Activated naive CD4-positive, alpha-beta T cell treated with anti-CD3 and anti-CD28 coated beads, Interleukin-2, amount 10 ng/mL, durations not matched to agents 7 days and 5 days (primary cell): ENCODE measurements around the gene PFKFB2.

Source experiments
- CTCF ChIA-PET: fragments of 350-600 bp; sonication (Branson Sonifier 250); formaldehyde crosslinking; loops from one replicate; lab custom pipeline; 2021; ENCODE audit warnings: antibody characterized with exemption; lab: Charles Lee
- DNase-seq: peaks from one replicate; pipeline ENCODE4 v3.0.0-alpha.2; 2020
- H3K27ac Mint-ChIP-seq: one replicate; pipeline ENCODE4 v1.8.0; 2021; ENCODE audit warnings: mild to moderate bottlenecking, moderate library complexity, mixed read lengths
- H3K27me3 Mint-ChIP-seq: one replicate; pipeline ENCODE4 v1.8.0; 2021; ENCODE audit warnings: mild to moderate bottlenecking, mixed read lengths
- H3K36me3 Mint-ChIP-seq: one replicate; pipeline ENCODE4 v1.8.0; 2021; ENCODE audit warnings: mixed read lengths
- H3K4me1 Mint-ChIP-seq: one replicate; pipeline ENCODE4 v1.8.0; 2021; ENCODE audit warnings: mixed read lengths
- H3K4me3 Mint-ChIP-seq: one replicate; pipeline ENCODE4 v1.8.0; 2021; ENCODE audit warnings: mild to moderate bottlenecking, moderate library complexity, mixed read lengths
- H3K9me3 Mint-ChIP-seq: one replicate; pipeline ENCODE4 v1.8.0; 2021; ENCODE audit warnings: mixed read lengths

PFKFB2 gene

GRCh38 chr1:207052911-207053769 is at the start of gene PFKFB2:
PFKFB2 (plus strand) TSS chr1:207053275; CDS start chr1:207054718, 1,443 bp downstream.
- peaks cover 19% of the 10 kb centered on the region for H3K36me3 Mint-ChIP-seq
- peak; percentile 97 for DNase-seq
- H3K27ac Mint-ChIP-seq = peak within 1 kb of the TSS; percentile 70
- peaks cover 25% of the 10 kb centered on the region for H3K27me3 Mint-ChIP-seq
- peaks cover 53% of the 10 kb centered on the region for H3K4me1 Mint-ChIP-seq
- H3K9me3 Mint-ChIP-seq = peaks cover 3% of the 10 kb centered on the region
- CTCF ChIA-PET = interaction anchor here (0.6 to 1.4 kb wide), 7 partner anchors 13 to 352 kb away, joined by 3 to 5 read pairs (median 3); partner anchors contain the start of gene C4BPB
- peak within 1 kb of the TSS; percentile 100 for H3K4me3 Mint-ChIP-seq

GRCh38 chr1:207004931-207005830 is 47.9 kb upstream of the PFKFB2 start:
- DNase-seq = peak; percentile 62
- H3K27me3 Mint-ChIP-seq = peaks cover 64% of the 10 kb centered on the region
- H3K27ac Mint-ChIP-seq = no peak overlapping the region
- H3K4me3 Mint-ChIP-seq = no peak overlapping the region
- no peaks in the 10 kb centered on the region for H3K36me3 Mint-ChIP-seq
- H3K4me1 Mint-ChIP-seq = no peaks in the 10 kb centered on the region
- H3K9me3 Mint-ChIP-seq = no peaks in the 10 kb centered on the region
- CTCF ChIA-PET = interaction anchor here (0.8 to 3.4 kb wide), 24 partner anchors 9 to 495 kb away, joined by 3 to 22 read pairs (median 4); partner anchors contain the start of gene C1orf116

GRCh38 chr1:207006083-207006482 is 47.0 kb upstream of the PFKFB2 start:
- CTCF ChIA-PET = interaction anchor here (0.8 to 3.4 kb wide), 16 partner anchors 8 to 494 kb away, joined by 3 to 22 read pairs (median 4); no protein-coding TSS in a partner anchor

GRCh38 chr1:207006914-207007313 is 46.2 kb upstream of the PFKFB2 start:
- CTCF ChIA-PET = interaction anchor here (1.1 to 2.0 kb wide), 6 partner anchors 9 to 398 kb away, joined by 3 to 5 read pairs (median 4); no protein-coding TSS in a partner anchor
- H3K36me3 Mint-ChIP-seq = no peaks in the 10 kb centered on the region

More at GRCh38 chr1:207006083-207006482, 47.0 kb upstream of the PFKFB2 start:
- Mint-ChIP-seq H3K9me3 (no peaks in the 10 kb centered on the region), H3K27ac (no peak overlapping the region), H3K4me1 (no peaks in the 10 kb centered on the region), H3K27me3 (peaks cover 73% of the 10 kb centered on the region), H3K36me3 (no peaks in the 10 kb centered on the region), H3K4me3 (no peak overlapping the region)
- DNase-seq = no peak

GRCh38 chr1:207007352-207008033 is 45.6 kb upstream of the PFKFB2 start:
- DNase-seq = no peak
- H3K4me1 Mint-ChIP-seq = no peaks in the 10 kb centered on the region
- CTCF ChIA-PET = interaction anchor here (1.1 to 2.0 kb wide), 4 partner anchors 17 to 129 kb away, joined by 3 to 5 read pairs (median 4); no protein-coding TSS in a partner anchor

More at GRCh38 chr1:207006914-207007313, 46.2 kb upstream of the PFKFB2 start:
- Mint-ChIP-seq H3K4me3 (no peak overlapping the region), H3K27ac (no peak overlapping the region), H3K9me3 (no peaks in the 10 kb centered on the region), H3K27me3 (peaks cover 70% of the 10 kb centered on the region), H3K4me1 (no peaks in the 10 kb centered on the region)
- no peak for DNase-seq

GRCh38 chr1:207009182-207009850 is 43.8 kb upstream of the PFKFB2 start:
- Mint-ChIP-seq H3K27ac (no peak overlapping the region), H3K27me3 (peaks cover 80% of the 10 kb centered on the region), H3K4me1 (no peaks in the 10 kb centered on the region), H3K36me3 (no peaks in the 10 kb centered on the region), H3K9me3 (no peaks in the 10 kb centered on the region), H3K4me3 (no peak overlapping the region)
- CTCF ChIA-PET = no interaction called here
- no peak for DNase-seq

More at GRCh38 chr1:207007352-207008033, 45.6 kb upstream of the PFKFB2 start:
- Mint-ChIP-seq H3K36me3 (no peaks in the 10 kb centered on the region), H3K9me3 (no peaks in the 10 kb centered on the region), H3K27ac (no peak overlapping the region), H3K4me3 (no peak overlapping the region), H3K27me3 (peaks cover 71% of the 10 kb centered on the region)

GRCh38 chr1:207009945-207010344 is 43.1 kb upstream of the PFKFB2 start:
- Mint-ChIP-seq H3K9me3 (no peaks in the 10 kb centered on the region), H3K4me1 (no peaks in the 10 kb centered on the region), H3K4me3 (no peak overlapping the region), H3K27me3 (peaks cover 80% of the 10 kb centered on the region), H3K27ac (no peak overlapping the region), H3K36me3 (no peaks in the 10 kb centered on the region)
- CTCF ChIA-PET = no interaction called here
- no peak for DNase-seq

GRCh38 chr1:207010726-207011125 is 42.3 kb upstream of the PFKFB2 start:
- Mint-ChIP-seq H3K36me3 (no peaks in the 10 kb centered on the region), H3K27me3 (peaks cover 81% of the 10 kb centered on the region), H3K9me3 (no peaks in the 10 kb centered on the region), H3K4me1 (no peaks in the 10 kb centered on the region), H3K4me3 (no peak overlapping the region), H3K27ac (no peak overlapping the region)
- CTCF ChIA-PET = no interaction called here
- DNase-seq = no peak

GRCh38 chr1:207013321-207014085 is 39.6 kb upstream of the PFKFB2 start:
- H3K36me3 Mint-ChIP-seq = no peaks in the 10 kb centered on the region
- no peak overlapping the region for H3K27ac Mint-ChIP-seq
- peaks cover 64% of the 10 kb centered on the region for H3K27me3 Mint-ChIP-seq
- H3K4me3 Mint-ChIP-seq = no peak overlapping the region
- no peaks in the 10 kb centered on the region for H3K4me1 Mint-ChIP-seq
- no peaks in the 10 kb centered on the region for H3K9me3 Mint-ChIP-seq
- CTCF ChIA-PET = interaction anchor here (3.5 kb wide), 1 partner anchor 9 kb away, joined by 22 read pairs; no protein-coding TSS in a partner anchor
- no peak for DNase-seq

GRCh38 chr1:207014728-207015127 is 38.3 kb upstream of the PFKFB2 start:
- Mint-ChIP-seq H3K4me1 (no peaks in the 10 kb centered on the region), H3K27me3 (peaks cover 64% of the 10 kb centered on the region), H3K4me3 (no peak overlapping the region), H3K27ac (no peak overlapping the region), H3K36me3 (no peaks in the 10 kb centered on the region), H3K9me3 (no peaks in the 10 kb centered on the region)
- CTCF ChIA-PET = interaction anchor here (0.7 to 3.5 kb wide), 4 partner anchors 10 to 485 kb away, joined by 3 to 22 read pairs (median 4); no protein-coding TSS in a partner anchor
- no peak for DNase-seq

- Mint-ChIP-seq H3K36me3 (no peaks in the 10 kb centered on the region), H3K27me3 (peaks cover 58% of the 10 kb centered on the region), H3K4me3 (no peak overlapping the region), H3K9me3 (no peaks in the 10 kb centered on the region), H3K4me1 (no peaks in the 10 kb centered on the region), H3K27ac (no peak overlapping the region)
- CTCF ChIA-PET = interaction anchor here (1.0 to 3.5 kb wide), 2 partner anchors 11 to 484 kb away, joined by 5 to 22 read pairs; no protein-coding TSS in a partner anchor
- DNase-seq = no peak
Observed at GRCh38 chr1:207015791-207016190, 37.3 kb upstream of the PFKFB2 start.
